Measurements from ENCODE around the gene RAPH1. TPM values are rescaled to one million over a fixed set of nuclear protein-coding genes. Genes with fewer than 3 reads are reported as not detected.

Gene RAPH1
- 1 to 10 TPM in 1 of 2 experiments, under 1 TPM in 1; 0.98 to 1.3 TPM for total RNA-seq

DNA sequence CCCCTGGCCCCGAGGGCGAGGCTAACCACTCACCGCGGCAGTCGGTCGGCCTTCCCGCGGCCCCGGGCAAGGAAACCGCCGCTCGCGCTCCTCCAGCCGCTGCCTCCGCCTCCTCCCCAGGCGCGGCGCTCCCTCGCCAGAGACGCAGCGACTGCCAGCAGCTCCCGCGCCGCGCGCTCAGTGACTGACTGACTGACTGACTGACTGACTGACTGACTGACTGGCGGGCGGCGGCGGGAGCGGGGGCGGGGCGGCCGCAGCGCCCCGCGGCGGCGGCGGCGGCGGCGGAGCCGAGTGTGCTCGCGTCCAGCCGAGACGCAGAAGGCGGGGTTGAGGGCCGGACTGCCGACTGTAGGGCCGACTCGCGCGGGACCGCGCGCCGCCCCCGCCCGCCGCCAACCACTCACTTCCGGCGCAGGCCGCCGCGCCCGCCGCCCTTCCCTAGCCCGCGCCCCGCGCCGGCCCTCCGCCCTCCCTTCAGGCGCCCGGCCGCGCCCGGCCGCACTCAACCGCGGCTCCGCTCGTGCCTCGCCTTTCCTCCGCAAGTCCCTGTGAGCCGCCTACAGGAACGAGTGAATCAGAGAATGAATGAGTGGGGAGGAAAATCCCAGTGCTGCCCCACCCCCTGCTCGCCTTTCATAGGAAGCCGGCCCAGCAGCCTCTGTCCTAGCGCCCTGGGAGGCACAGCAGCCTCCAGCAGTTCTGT lies at the start of gene RAPH1:
Gene RAPH1, minus strand, starts transcription at position 224 of the 706 bp plus-strand sequence. CDS start 39,948 bp downstream, outside the sequence.
- peak; percentile 62 for DNase-seq
- POLR2A ChIA-PET = no interaction called here
- CTCF ChIA-PET = interaction anchor here (1.8 to 2.3 kb wide), 2 partner anchors 16 to 278 kb away, joined by 5 to 9 read pairs; no protein-coding TSS in a partner anchor
- Mint-ChIP-seq H3K36me3 (ENCODE audit: low read depth) (peaks cover 8% of the 10 kb centered on the region), H3K27ac (no peak within 1 kb of the TSS), H3K4me1 (peaks cover 20% of the 10 kb centered on the region), H3K9me3 (peaks cover 10% of the 10 kb centered on the region), H3K27me3 (peaks cover 61% of the 10 kb centered on the region), H3K4me3 (peak within 1 kb of the TSS; percentile 82)

DNA sequence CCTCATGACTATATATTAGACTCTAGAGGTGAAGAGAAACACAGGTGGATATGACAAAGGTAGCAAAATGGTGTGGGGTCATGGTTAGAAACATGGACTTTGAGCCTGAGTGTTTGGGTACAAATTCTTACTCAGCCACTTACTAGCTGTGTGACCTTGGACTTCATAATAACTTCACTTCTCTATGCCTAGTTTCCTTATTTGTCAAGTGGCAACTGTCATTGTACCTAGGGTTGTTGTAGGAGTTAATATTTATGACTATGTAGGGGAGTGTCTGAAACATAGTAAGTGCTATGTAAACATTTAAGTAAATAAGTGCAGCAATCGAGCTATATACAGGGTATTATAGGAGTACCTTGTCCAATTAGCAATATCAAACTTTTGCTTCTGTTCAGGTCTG lies 49.7 kb upstream of the RAPH1 start:
- no peaks in the 10 kb centered on the region for H3K36me3 Mint-ChIP-seq (ENCODE audit: low read depth)
- no peak overlapping the region for H3K27ac Mint-ChIP-seq
- H3K4me1 Mint-ChIP-seq = peaks cover 34% of the 10 kb centered on the region
- ChIA-PET CTCF (no interaction called here), POLR2A (no interaction called here)
- peaks cover 45% of the 10 kb centered on the region for H3K27me3 Mint-ChIP-seq
- no peak for DNase-seq
- H3K4me3 Mint-ChIP-seq = no peak overlapping the region
- H3K9me3 Mint-ChIP-seq = no peaks in the 10 kb centered on the region

DNA sequence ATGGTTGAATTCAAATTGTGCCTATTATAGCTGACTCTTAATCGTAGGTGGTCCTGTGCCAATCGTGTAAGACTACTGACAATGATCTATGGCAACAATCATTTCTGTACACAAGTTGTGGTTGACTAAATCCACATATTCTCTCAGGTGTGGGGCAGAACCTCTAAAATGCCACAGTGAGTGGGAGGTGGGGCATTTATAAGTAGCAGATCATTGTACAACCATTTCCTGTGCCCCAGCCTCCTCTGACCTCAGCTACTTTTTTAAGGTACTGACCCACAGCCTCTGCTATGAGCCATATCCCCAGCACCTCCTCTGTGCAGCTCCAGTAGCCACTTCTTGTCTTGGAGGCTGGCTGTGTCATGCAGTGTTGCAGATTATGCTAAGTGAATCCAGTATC lies 48.6 kb upstream of the RAPH1 start:
- Mint-ChIP-seq H3K36me3 (ENCODE audit: low read depth) (no peaks in the 10 kb centered on the region), H3K27ac (no peak overlapping the region), H3K9me3 (no peaks in the 10 kb centered on the region), H3K4me1 (peaks cover 45% of the 10 kb centered on the region), H3K27me3 (peaks cover 46% of the 10 kb centered on the region), H3K4me3 (no peak overlapping the region)
- ChIA-PET CTCF (interaction anchor here (1.1 kb wide), 2 partner anchors 165 to 228 kb away, joined by 3 read pairs; no protein-coding TSS in a partner anchor), POLR2A (interaction anchor here (1.2 to 1.6 kb wide), 3 partner anchors 12 to 157 kb away, joined by 3 to 5 read pairs (median 3); no protein-coding TSS in a partner anchor)
- peak; percentile 43 for DNase-seq

- ChIA-PET CTCF (interaction anchor here (1.1 kb wide), 2 partner anchors 166 to 229 kb away, joined by 3 read pairs; no protein-coding TSS in a partner anchor), POLR2A (interaction anchor here (1.2 to 1.6 kb wide), 3 partner anchors 13 to 158 kb away, joined by 3 to 5 read pairs (median 3); no protein-coding TSS in a partner anchor)
- H3K36me3 Mint-ChIP-seq (ENCODE audit: low read depth) = peaks cover 2% of the 10 kb centered on the region
- H3K4me3 Mint-ChIP-seq = no peak overlapping the region
- no peak for DNase-seq
- peaks cover 50% of the 10 kb centered on the region for H3K4me1 Mint-ChIP-seq
- no peak overlapping the region for H3K27ac Mint-ChIP-seq
- peaks cover 48% of the 10 kb centered on the region for H3K27me3 Mint-ChIP-seq
- H3K9me3 Mint-ChIP-seq = no peaks in the 10 kb centered on the region
These were observed 48.1 kb upstream of the RAPH1 start for GRCh38 chr2:203583084-203583695.

GRCh38 chr2:203582468-203582867 lies 47.4 kb upstream of the RAPH1 start:
- Mint-ChIP-seq H3K27me3 (peaks cover 52% of the 10 kb centered on the region), H3K4me3 (no peak overlapping the region), H3K9me3 (no peaks in the 10 kb centered on the region), H3K27ac (no peak overlapping the region), H3K4me1 (peaks cover 51% of the 10 kb centered on the region), H3K36me3 (ENCODE audit: low read depth) (peaks cover 4% of the 10 kb centered on the region)
- DNase-seq = no peak
- CTCF ChIA-PET = interaction anchor here (1.1 kb wide), 1 partner anchor 166 kb away, joined by 3 read pairs; no protein-coding TSS in a partner anchor
- POLR2A ChIA-PET = interaction anchor here (1.6 kb wide), 1 partner anchor 13 kb away, joined by 3 read pairs; no protein-coding TSS in a partner anchor

- CTCF ChIA-PET = no interaction called here
- H3K9me3 Mint-ChIP-seq = peaks cover 4% of the 10 kb centered on the region
- H3K4me1 Mint-ChIP-seq = peaks cover 48% of the 10 kb centered on the region
- no peak overlapping the region for H3K4me3 Mint-ChIP-seq
- H3K27me3 Mint-ChIP-seq = peaks cover 52% of the 10 kb centered on the region
- peaks cover 8% of the 10 kb centered on the region for H3K36me3 Mint-ChIP-seq (ENCODE audit: low read depth)
- no peak for DNase-seq
- no peak overlapping the region for H3K27ac Mint-ChIP-seq
- POLR2A ChIA-PET = interaction anchor here (0.9 kb wide), 1 partner anchor 236 kb away, joined by 3 read pairs; no protein-coding TSS in a partner anchor
These were observed 45.7 kb upstream of the RAPH1 start for GRCh38 chr2:203580844-203581243.

DNA sequence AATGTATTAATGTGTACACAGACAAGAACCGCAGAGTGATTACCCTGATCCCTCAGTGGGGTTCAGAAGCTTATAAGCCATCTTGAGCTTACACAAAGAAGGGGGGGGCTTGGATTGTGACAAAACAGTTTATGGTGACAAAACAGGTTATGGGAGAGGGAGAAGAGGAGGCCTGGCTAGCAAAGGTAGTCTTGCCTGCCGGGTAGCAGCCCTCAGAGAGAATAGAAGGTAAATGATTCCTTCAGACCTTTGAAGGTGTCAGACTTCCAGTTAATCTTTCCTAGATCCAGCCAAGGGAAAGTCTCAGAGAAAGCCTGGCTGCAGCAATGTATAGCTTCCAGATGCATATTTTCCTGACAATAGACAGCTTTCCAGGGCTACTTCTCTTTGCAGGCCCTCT lies 44.6 kb upstream of the RAPH1 start:
- no peak for DNase-seq
- Mint-ChIP-seq H3K27ac (no peak overlapping the region), H3K4me1 (peaks cover 40% of the 10 kb centered on the region), H3K4me3 (no peak overlapping the region), H3K27me3 (peaks cover 56% of the 10 kb centered on the region), H3K9me3 (peaks cover 4% of the 10 kb centered on the region), H3K36me3 (ENCODE audit: low read depth) (peaks cover 13% of the 10 kb centered on the region)
- POLR2A ChIA-PET = interaction anchor here (0.8 to 1.6 kb wide), 14 partner anchors 19 to 292 kb away, joined by 3 to 7 read pairs (median 4); partner anchors contain the start of gene CD28
- CTCF ChIA-PET = interaction anchor here (1.2 kb wide), 1 partner anchor 36 kb away, joined by 3 read pairs; no protein-coding TSS in a partner anchor

GRCh38 chr2:203578759-203579643 lies 43.9 kb upstream of the RAPH1 start:
- Mint-ChIP-seq H3K4me1 (peaks cover 37% of the 10 kb centered on the region), H3K36me3 (ENCODE audit: low read depth) (peaks cover 13% of the 10 kb centered on the region), H3K4me3 (no peak overlapping the region), H3K9me3 (peaks cover 4% of the 10 kb centered on the region), H3K27ac (peak overlapping the region; percentile 40), H3K27me3 (peaks cover 59% of the 10 kb centered on the region)
- ChIA-PET CTCF (interaction anchor here (1.2 kb wide), 1 partner anchor 37 kb away, joined by 3 read pairs; no protein-coding TSS in a partner anchor), POLR2A (interaction anchor here (0.6 to 1.6 kb wide), 15 partner anchors 20 to 293 kb away, joined by 3 to 7 read pairs (median 4); partner anchors contain the start of gene CD28)
- DNase-seq = peak; percentile 69

DNA sequence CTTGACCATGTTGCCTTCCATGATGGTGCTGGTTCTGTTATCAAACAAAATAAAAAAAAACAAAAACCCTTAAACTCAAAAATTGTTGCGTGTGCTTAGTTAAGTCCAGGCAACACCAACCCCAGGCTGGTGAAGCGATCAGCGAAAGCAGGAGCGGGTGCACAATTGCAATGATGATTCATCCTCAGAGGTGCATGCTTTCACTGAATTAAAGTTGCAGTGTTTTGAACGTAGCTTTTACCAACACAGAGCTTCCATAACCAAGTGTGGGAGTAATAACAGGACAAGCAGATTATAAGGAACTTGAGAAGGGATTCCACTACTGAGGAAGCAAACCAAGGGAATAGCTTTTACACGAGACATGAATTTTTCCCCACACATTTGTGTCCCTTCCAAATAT lies 39.7 kb upstream of the RAPH1 start:
- H3K27me3 Mint-ChIP-seq = peaks cover 50% of the 10 kb centered on the region
- H3K4me1 Mint-ChIP-seq = peaks cover 18% of the 10 kb centered on the region

GRCh38 chr2:203572316-203572715 lies 37.2 kb upstream of the RAPH1 start:
- H3K27ac Mint-ChIP-seq = no peak overlapping the region
- H3K9me3 Mint-ChIP-seq = peaks cover 4% of the 10 kb centered on the region
- no peaks in the 10 kb centered on the region for H3K4me1 Mint-ChIP-seq
- peaks cover 13% of the 10 kb centered on the region for H3K36me3 Mint-ChIP-seq (ENCODE audit: low read depth)
- ChIA-PET CTCF (interaction anchor here (0.7 kb wide), 1 partner anchor 104 kb away, joined by 4 read pairs; no protein-coding TSS in a partner anchor), POLR2A (interaction anchor here (1.3 kb wide), 1 partner anchor 8 kb away, joined by 3 read pairs; no protein-coding TSS in a partner anchor)
- peaks cover 45% of the 10 kb centered on the region for H3K27me3 Mint-ChIP-seq
- no peak for DNase-seq
- H3K4me3 Mint-ChIP-seq = no peak overlapping the region

More for the DNA sequence above, 39.7 kb upstream of the RAPH1 start:
- DNase-seq = no peak
- Mint-ChIP-seq H3K36me3 (ENCODE audit: low read depth) (peaks cover 16% of the 10 kb centered on the region), H3K4me3 (no peak overlapping the region), H3K27ac (no peak overlapping the region), H3K9me3 (peaks cover 4% of the 10 kb centered on the region)
- CTCF ChIA-PET = interaction anchor here (0.7 kb wide), 1 partner anchor 13 kb away, joined by 3 read pairs; no protein-coding TSS in a partner anchor
- POLR2A ChIA-PET = interaction anchor here (1.0 kb wide), 1 partner anchor 36 kb away, joined by 3 read pairs; no protein-coding TSS in a partner anchor

DNA sequence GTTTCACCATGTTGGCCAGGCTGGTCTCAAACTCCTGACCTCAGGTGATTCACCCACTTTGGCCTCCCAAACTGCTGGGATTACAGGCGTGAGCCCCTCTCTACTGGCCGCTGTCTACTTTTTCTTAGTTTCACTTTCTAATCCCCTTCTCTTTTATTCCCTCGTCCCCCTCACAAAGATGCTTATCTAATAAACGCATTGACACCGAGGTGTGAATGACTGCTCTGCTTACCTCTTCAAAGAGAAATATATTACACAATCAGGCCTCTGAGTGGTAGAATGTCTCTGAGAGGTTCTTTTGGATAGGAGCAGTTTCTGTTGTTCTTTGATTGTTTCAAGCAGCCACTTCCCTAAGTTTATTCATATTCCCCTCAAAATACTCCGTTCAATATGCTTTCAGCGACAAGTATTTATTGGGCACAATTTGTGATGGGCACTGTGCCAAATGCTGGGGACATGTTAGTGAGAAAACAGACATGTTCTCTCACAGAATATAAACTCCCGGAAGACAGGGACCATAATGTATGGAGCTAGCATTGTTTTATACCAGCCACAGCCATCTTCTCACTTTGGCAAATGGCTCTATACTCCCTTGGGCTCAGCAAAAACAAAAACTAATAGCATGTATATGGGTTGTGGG lies 34.7 kb upstream of the RAPH1 start:
- Mint-ChIP-seq H3K36me3 (ENCODE audit: low read depth) (peaks cover 4% of the 10 kb centered on the region), H3K4me3 (no peak overlapping the region), H3K27ac (no peak overlapping the region), H3K9me3 (no peaks in the 10 kb centered on the region), H3K27me3 (peaks cover 28% of the 10 kb centered on the region), H3K4me1 (no peaks in the 10 kb centered on the region)
- DNase-seq = no peak
- CTCF ChIA-PET = interaction anchor here (0.8 kb wide), 1 partner anchor 41 kb away, joined by 3 read pairs; no protein-coding TSS in a partner anchor
- POLR2A ChIA-PET = no interaction called here

GRCh38 chr2:203567691-203568090 lies 32.6 kb upstream of the RAPH1 start:
- ChIA-PET CTCF (no interaction called here), POLR2A (no interaction called here)
- peaks cover 22% of the 10 kb centered on the region for H3K27me3 Mint-ChIP-seq
- no peaks in the 10 kb centered on the region for H3K4me1 Mint-ChIP-seq
- no peak for DNase-seq
- no peaks in the 10 kb centered on the region for H3K9me3 Mint-ChIP-seq
- H3K27ac Mint-ChIP-seq = no peak overlapping the region
- no peaks in the 10 kb centered on the region for H3K36me3 Mint-ChIP-seq (ENCODE audit: low read depth)
- no peak overlapping the region for H3K4me3 Mint-ChIP-seq
